ENCODE measurements around the gene SYNPR.

Gene SYNPR

GRCh38 chr3:63555767-63556166 lies 277.7 kb downstream of the SYNPR start:
- no peak for DNase-seq (ENCODE audit: low read depth in 3 of 3)

GRCh38 chr3:63556401-63556800 lies 278.3 kb downstream of the SYNPR start:
- no peak for DNase-seq (ENCODE audit: low read depth in 3 of 3)

GRCh38 chr3:63557912-63558311 lies 279.8 kb downstream of the SYNPR start:
- no peak for DNase-seq (ENCODE audit: low read depth in 3 of 3)

GRCh38 chr3:63559884-63560283 lies 281.8 kb downstream of the SYNPR start:
- DNase-seq (ENCODE audit: low read depth in 3 of 3), result no peak

GRCh38 chr3:63561879-63562278 lies 283.8 kb downstream of the SYNPR start:
- DNase-seq (ENCODE audit: low read depth in 3 of 3), result no peak

- DNase-seq (ENCODE audit: low read depth in 3 of 3), result no peak
Observed at GRCh38 chr3:63562323-63562722, 284.2 kb downstream of the SYNPR start.

GRCh38 chr3:63563572-63563971 lies 285.5 kb downstream of the SYNPR start:
- no peak for DNase-seq (ENCODE audit: low read depth in 3 of 3)

GRCh38 chr3:63565220-63565619 lies 287.1 kb downstream of the SYNPR start:
- DNase-seq (ENCODE audit: low read depth in 3 of 3), result no peak

- no peak for DNase-seq (ENCODE audit: low read depth in 3 of 3)
Observed at GRCh38 chr3:63571682-63572081, 293.6 kb downstream of the SYNPR start.

GRCh38 chr3:63576846-63577245 lies 298.7 kb downstream of the SYNPR start:
- no peak for DNase-seq (ENCODE audit: low read depth in 3 of 3)

- DNase-seq (ENCODE audit: low read depth in 3 of 3), result no peak
Observed at GRCh38 chr3:63578858-63579257, 300.8 kb downstream of the SYNPR start.

- no peak for DNase-seq (ENCODE audit: low read depth in 3 of 3)
Observed at GRCh38 chr3:63580151-63580550, 302.0 kb downstream of the SYNPR start.

GRCh38 chr3:63582943-63583500 lies 304.9 kb downstream of the SYNPR start:
- DNase-seq (ENCODE audit: low read depth in 3 of 3), result no peak

GRCh38 chr3:63584681-63585080 lies 306.6 kb downstream of the SYNPR start:
- no peak for DNase-seq (ENCODE audit: low read depth in 3 of 3)

- no peak for DNase-seq (ENCODE audit: low read depth in 3 of 3)
Observed at GRCh38 chr3:63585927-63586326, 307.8 kb downstream of the SYNPR start.

- DNase-seq (ENCODE audit: low read depth in 3 of 3), result no peak
Observed at GRCh38 chr3:63588895-63589294, 310.8 kb downstream of the SYNPR start.

- no peak for DNase-seq (ENCODE audit: low read depth in 3 of 3)
Observed at GRCh38 chr3:63593779-63594178, 315.7 kb downstream of the SYNPR start.

GRCh38 chr3:63595221-63595620 lies 317.1 kb downstream of the SYNPR start:
- no peak for DNase-seq (ENCODE audit: low read depth in 3 of 3)

GRCh38 chr3:63597019-63597418 lies 318.9 kb downstream of the SYNPR start:
- no peak for DNase-seq (ENCODE audit: low read depth in 3 of 3)

- DNase-seq (ENCODE audit: low read depth in 3 of 3), result no peak
Observed at GRCh38 chr3:63607716-63608115, 329.6 kb downstream of the SYNPR start.

- no peak for DNase-seq (ENCODE audit: low read depth in 3 of 3)
Observed at GRCh38 chr3:63609408-63609807, 331.3 kb downstream of the SYNPR start.

GRCh38 chr3:63609834-63610233 lies 331.7 kb downstream of the SYNPR start:
- DNase-seq (ENCODE audit: low read depth in 3 of 3), result no peak

GRCh38 chr3:63611382-63611781 lies 333.3 kb downstream of the SYNPR start:
- DNase-seq (ENCODE audit: low read depth in 3 of 3), result no peak

GRCh38 chr3:63613561-63613960 lies 335.5 kb downstream of the SYNPR start:
- no peak for DNase-seq (ENCODE audit: low read depth in 3 of 3)

Measured in stimulated activated CD4-positive, alpha-beta T cell treated with anti-CD3 and anti-CD28 coated beads, TNF-alpha, amount 100 ng/mL, for 24 hours (primary cell).